ENCODE measurements around the gene PGAM5. TPM values are rescaled to one million over a fixed set of nuclear protein-coding genes. Genes with fewer than 3 reads are reported as not detected.
A peak's percentile ranks its signal among the peaks of the same experiment; 100 is the strongest.

Gene PGAM5
- total and polyA plus RNA-seq, 4 donors: 6.6 to 17.3 (median 10.3) TPM

GRCh38 chr12:132731574-132731973 lies 20.9 kb downstream of the PGAM5 start:
- ATAC-seq (ENCODE audit: low FRiP score) (no peak), DNase-seq (peak in 1 of 2 donors; percentile 17)
- 88 to 89% methylated on average over 17 of the region's 17 CpGs for WGBS, 2 donors
- Histone ChIP-seq H3K4me1 (ENCODE audit: control insufficient read depth in 1 of 2, insufficient read depth in 2 of 2, low read length in 2 of 2) (no peaks in the 10 kb centered on the region), H3K27me3 (ENCODE audit: control insufficient read depth in 1 of 2, insufficient read depth in 2 of 2, low read length in 1 of 2) (no peaks in the 10 kb centered on the region), H3K9me3 (ENCODE audit: control insufficient read depth, low read length) (no peaks in the 10 kb centered on the region), H3K36me3 (ENCODE audit: control insufficient read depth in 1 of 2, insufficient read depth in 2 of 2, low read length in 1 of 2) (peaks cover 8 to 16% of the 10 kb centered on the region in 2 donors), H3K4me3 (ENCODE audit: low read length in 2 of 2) (no peak overlapping the region), H3K27ac (ENCODE audit: low read depth in 1 of 2, low read length in 2 of 2) (no peak overlapping the region)
- intact Hi-C loops (cut with DNase I): no loop called here

GRCh38 chr12:132734206-132734605 lies 23.6 kb downstream of the PGAM5 start:
- ATAC-seq (ENCODE audit: low FRiP score) (no peak), DNase-seq (no peak)
- Histone ChIP-seq H3K36me3 (ENCODE audit: control insufficient read depth in 1 of 2, insufficient read depth in 2 of 2, low read length in 1 of 2) (peaks cover 8 to 11% of the 10 kb centered on the region in 2 donors), H3K27ac (ENCODE audit: low read depth in 1 of 2, low read length in 2 of 2) (no peak overlapping the region), H3K27me3 (ENCODE audit: control insufficient read depth in 1 of 2, insufficient read depth in 2 of 2, low read length in 1 of 2) (no peaks in the 10 kb centered on the region), H3K9me3 (ENCODE audit: control insufficient read depth, low read length) (no peaks in the 10 kb centered on the region), H3K4me1 (ENCODE audit: control insufficient read depth in 1 of 2, insufficient read depth in 2 of 2, low read length in 2 of 2) (no peaks in the 10 kb centered on the region), H3K4me3 (ENCODE audit: low read length in 2 of 2) (no peak overlapping the region)
- 66% methylated on average over 10 of the region's 10 CpGs for WGBS, 2 donors
- intact Hi-C loops (cut with DNase I): no loop called here

GRCh38 chr12:132735496-132735895 lies 24.9 kb downstream of the PGAM5 start:
- DNase-seq: no peak
- Histone ChIP-seq H3K27ac (ENCODE audit: low read depth in 1 of 2, low read length in 2 of 2) (no peak overlapping the region), H3K9me3 (ENCODE audit: control insufficient read depth, low read length) (no peaks in the 10 kb centered on the region), H3K27me3 (ENCODE audit: control insufficient read depth in 1 of 2, insufficient read depth in 2 of 2, low read length in 1 of 2) (no peaks in the 10 kb centered on the region), H3K4me1 (ENCODE audit: control insufficient read depth in 1 of 2, insufficient read depth in 2 of 2, low read length in 2 of 2) (no peaks in the 10 kb centered on the region), H3K36me3 (ENCODE audit: control insufficient read depth in 1 of 2, insufficient read depth in 2 of 2, low read length in 1 of 2) (peaks cover 5 to 13% of the 10 kb centered on the region in 2 donors), H3K4me3 (ENCODE audit: low read length in 2 of 2) (no peak overlapping the region)
- intact Hi-C loops (cut with DNase I): no loop called here
- no peak for ATAC-seq (ENCODE audit: low FRiP score)
- 92% methylated on average over 20 of the region's 20 CpGs for WGBS, 2 donors

GRCh38 chr12:132736378-132736777 lies 25.7 kb downstream of the PGAM5 start:
- no peak overlapping the region for H3K4me3 ChIP-seq (ENCODE audit: low read length in 2 of 2)
- H3K36me3 ChIP-seq (ENCODE audit: control insufficient read depth in 1 of 2, insufficient read depth in 2 of 2, low read length in 1 of 2): peaks cover 5 to 16% of the 10 kb centered on the region in 2 donors
- no peaks in the 10 kb centered on the region for H3K27me3 ChIP-seq (ENCODE audit: control insufficient read depth in 1 of 2, insufficient read depth in 2 of 2, low read length in 1 of 2)
- ATAC-seq (ENCODE audit: low FRiP score) (no peak), DNase-seq (no peak)
- no peak overlapping the region for H3K27ac ChIP-seq (ENCODE audit: low read depth in 1 of 2, low read length in 2 of 2)
- intact Hi-C loops (cut with DNase I): no loop called here
- 93 to 94% methylated on average over 12 of the region's 12 CpGs for WGBS, 2 donors
- H3K4me1 ChIP-seq (ENCODE audit: control insufficient read depth in 1 of 2, insufficient read depth in 2 of 2, low read length in 2 of 2): no peaks in the 10 kb centered on the region
- no peaks in the 10 kb centered on the region for H3K9me3 ChIP-seq (ENCODE audit: control insufficient read depth, low read length)

- no peak for ATAC-seq (ENCODE audit: low FRiP score)
- 90 to 91% methylated on average over 15 of the region's 15 CpGs for WGBS, 2 donors
- DNase-seq: peak in 1 of 2 donors; percentile 38
- Histone ChIP-seq H3K4me3 (ENCODE audit: low read length in 2 of 2) (no peak overlapping the region), H3K36me3 (ENCODE audit: control insufficient read depth in 1 of 2, insufficient read depth in 2 of 2, low read length in 1 of 2) (peaks cover 5 to 16% of the 10 kb centered on the region in 2 donors), H3K27ac (ENCODE audit: low read depth in 1 of 2, low read length in 2 of 2) (no peak overlapping the region), H3K4me1 (ENCODE audit: control insufficient read depth in 1 of 2, insufficient read depth in 2 of 2, low read length in 2 of 2) (no peaks in the 10 kb centered on the region), H3K9me3 (ENCODE audit: control insufficient read depth, low read length) (no peaks in the 10 kb centered on the region), H3K27me3 (ENCODE audit: control insufficient read depth in 1 of 2, insufficient read depth in 2 of 2, low read length in 1 of 2) (no peaks in the 10 kb centered on the region)
- intact Hi-C loops (cut with DNase I): no loop called here
These were observed 26.3 kb downstream of the PGAM5 start for GRCh38 chr12:132736913-132737312.

- ATAC-seq (ENCODE audit: low FRiP score): no peak
- H3K36me3 ChIP-seq (ENCODE audit: control insufficient read depth in 1 of 2, insufficient read depth in 2 of 2, low read length in 1 of 2): peaks cover 0 to 11% of the 10 kb centered on the region in 2 donors
These were observed 29.1 kb downstream of the PGAM5 start for GRCh38 chr12:132739600-132740312.

GRCh38 chr12:132740313-132740646 lies 29.6 kb downstream of the PGAM5 start:
- no peak overlapping the region for H3K4me3 ChIP-seq (ENCODE audit: low read length in 2 of 2)
- DNase-seq (no peak), ATAC-seq (ENCODE audit: low FRiP score) (no peak)
- intact Hi-C loops (cut with DNase I): no loop called here
- H3K36me3 ChIP-seq (ENCODE audit: control insufficient read depth in 1 of 2, insufficient read depth in 2 of 2, low read length in 1 of 2): peaks cover 0 to 11% of the 10 kb centered on the region in 2 donors
- no peaks in the 10 kb centered on the region for H3K9me3 ChIP-seq (ENCODE audit: control insufficient read depth, low read length)
- WGBS, 2 donors: 63 to 72% methylated on average over 6 of the region's 6 CpGs
- H3K4me1 ChIP-seq (ENCODE audit: control insufficient read depth in 1 of 2, insufficient read depth in 2 of 2, low read length in 2 of 2): no peaks in the 10 kb centered on the region
- H3K27me3 ChIP-seq (ENCODE audit: control insufficient read depth in 1 of 2, insufficient read depth in 2 of 2, low read length in 1 of 2): no peaks in the 10 kb centered on the region
- H3K27ac ChIP-seq (ENCODE audit: low read depth in 1 of 2, low read length in 2 of 2): no peak overlapping the region

More at GRCh38 chr12:132739600-132740312, 29.1 kb downstream of the PGAM5 start:
- DNase-seq: peak in 1 of 2 donors; percentile 14
- H3K4me3 ChIP-seq (ENCODE audit: low read length in 2 of 2): no peak overlapping the region
- no peaks in the 10 kb centered on the region for H3K9me3 ChIP-seq (ENCODE audit: control insufficient read depth, low read length)
- WGBS, 2 donors: 89 to 91% methylated on average over 19 of the region's 19 CpGs
- H3K4me1 ChIP-seq (ENCODE audit: control insufficient read depth in 1 of 2, insufficient read depth in 2 of 2, low read length in 2 of 2): no peaks in the 10 kb centered on the region
- H3K27ac ChIP-seq (ENCODE audit: low read depth in 1 of 2, low read length in 2 of 2): no peak overlapping the region
- intact Hi-C loops (cut with DNase I): no loop called here
- no peaks in the 10 kb centered on the region for H3K27me3 ChIP-seq (ENCODE audit: control insufficient read depth in 1 of 2, insufficient read depth in 2 of 2, low read length in 1 of 2)

GRCh38 chr12:132740652-132741051 lies 30.0 kb downstream of the PGAM5 start:
- WGBS, 2 donors: 79 to 88% methylated on average over 11 of the region's 11 CpGs
- Histone ChIP-seq H3K9me3 (ENCODE audit: control insufficient read depth, low read length) (no peaks in the 10 kb centered on the region), H3K27me3 (ENCODE audit: control insufficient read depth in 1 of 2, insufficient read depth in 2 of 2, low read length in 1 of 2) (no peaks in the 10 kb centered on the region), H3K27ac (ENCODE audit: low read depth in 1 of 2, low read length in 2 of 2) (no peak overlapping the region), H3K4me1 (ENCODE audit: control insufficient read depth in 1 of 2, insufficient read depth in 2 of 2, low read length in 2 of 2) (no peaks in the 10 kb centered on the region), H3K4me3 (ENCODE audit: low read length in 2 of 2) (no peak overlapping the region), H3K36me3 (ENCODE audit: control insufficient read depth in 1 of 2, insufficient read depth in 2 of 2, low read length in 1 of 2) (peaks cover 0 to 11% of the 10 kb centered on the region in 2 donors)
- DNase-seq (peak in 1 of 2 donors; percentile 33), ATAC-seq (ENCODE audit: low FRiP score) (no peak)
- intact Hi-C loops (cut with DNase I): no loop called here

- intact Hi-C loops (cut with DNase I): no loop called here
- ATAC-seq (ENCODE audit: low FRiP score) (no peak), DNase-seq (no peak)
- H3K4me3 ChIP-seq (ENCODE audit: low read length in 2 of 2): no peak overlapping the region
- H3K27ac ChIP-seq (ENCODE audit: low read depth in 1 of 2, low read length in 2 of 2): no peak overlapping the region
- H3K4me1 ChIP-seq (ENCODE audit: control insufficient read depth in 1 of 2, insufficient read depth in 2 of 2, low read length in 2 of 2): no peaks in the 10 kb centered on the region
- H3K9me3 ChIP-seq (ENCODE audit: control insufficient read depth, low read length): no peaks in the 10 kb centered on the region
- WGBS, 2 donors: 87 to 89% methylated on average over 8 of the region's 8 CpGs
- H3K27me3 ChIP-seq (ENCODE audit: control insufficient read depth in 1 of 2, insufficient read depth in 2 of 2, low read length in 1 of 2): no peaks in the 10 kb centered on the region
- H3K36me3 ChIP-seq (ENCODE audit: control insufficient read depth in 1 of 2, insufficient read depth in 2 of 2, low read length in 1 of 2): peaks cover 0 to 11% of the 10 kb centered on the region in 2 donors
These were observed 31.0 kb downstream of the PGAM5 start for GRCh38 chr12:132741620-132742019.
